K562 (cell line): ENCODE data around the gene RPH3AL. TPM values are rescaled to one million over a fixed set of nuclear protein-coding genes. Genes with fewer than 3 reads are reported as not detected.
A peak's percentile ranks its signal among the peaks of the same experiment; 100 is the strongest.

Experiments used
- ATAC-seq: fragments of 200-7000 bp; cut with Tn5 transposase; 3 replicates; pipeline ENCODE4 v1.9.1; 2020; ENCODE audit warnings: moderate library complexity
- BruUV-seq: library from RNA; stranded (reverse); fragments of 400-500 nt; replicated peaks from 2 replicates; lab custom pipeline; 2021; lab: Mats Ljungman, UMichigan
- CTCF ChIA-PET: fragments of 300-600 bp; formaldehyde crosslinking; extraction: SDS; loops from one replicate; lab custom pipeline; 2021; ENCODE audit warnings: low intra/inter-chr PET ratio; lab: Yijun Ruan, JAX
- POLR2A ChIA-PET: fragments of 300-600, 350-650 bp; sonication (Branson Sonifier 250); formaldehyde crosslinking; extraction: SDS; loops from one replicate; lab custom pipeline; 2021; ENCODE audit warnings: antibody characterized with exemption, inconsistent platforms; lab: Yijun Ruan, JAX
- DNase-seq, 4 experiments: peaks; one replicate each; pipeline versions ENCODE4 v3.0.0 to v3.0.0-alpha.2; 2011 to 2018; ENCODE audit warnings: low spot score in 3 of 4, mixed read lengths in 3 of 4; ENCODE audit errors: extremely low read depth in 1 of 4
- FAIRE-seq: peaks from 2 replicates; lab custom pipeline; 2011; peaks lifted over from hg19 to GRCh38; lab: Jason Lieb, UNC
- H2AFZ ChIP-seq: 2 replicates; pipeline ENCODE4 v1.6.0; 2011; ENCODE audit warnings: low read depth, low read length, control low read depth, inconsistent platforms
- H3K27ac ChIP-seq: fragments of 200-600 bp; 3 replicates; pipeline ENCODE4 v1.8.0; 2011; ENCODE audit warnings: low read depth, mild to moderate bottlenecking, control low read depth, inconsistent platforms, low read length, moderate library complexity, mixed read lengths; ENCODE audit errors: extremely low read depth
- H3K27me3 ChIP-seq, 2 experiments: fragments of 300-600 bp in 1 of 2; 2 replicates in 1 of 2; 3 replicates in 1 of 2; pipeline versions ENCODE4 v1.6.0 to v1.8.0; 2011; ENCODE audit warnings: inconsistent platforms in 2 of 2, low read length in 2 of 2, mild to moderate bottlenecking in 1 of 2, mixed read lengths in 1 of 2, moderate library complexity in 1 of 2; ENCODE audit not compliant: control insufficient read depth in 2 of 2, insufficient read depth in 2 of 2
- H3K36me3 ChIP-seq: fragments of 300-600 bp; 3 replicates; pipeline ENCODE4 v1.8.0; 2011; ENCODE audit warnings: mild to moderate bottlenecking, low read length, inconsistent platforms; ENCODE audit not compliant: control insufficient read depth, insufficient read depth
- H3K4me1 ChIP-seq, 2 experiments: fragments of 200-600 bp in 1 of 2; replicated peaks in 1 of 2; 2 replicates in 1 of 2; 3 replicates in 1 of 2; pipeline versions ENCODE4 v1.5.1 to v1.8.0; 2011; ENCODE audit warnings: inconsistent platforms in 2 of 2, low read length in 2 of 2, mild to moderate bottlenecking in 1 of 2, mixed read lengths in 1 of 2, moderate library complexity in 1 of 2; ENCODE audit not compliant: control insufficient read depth in 2 of 2, insufficient read depth in 2 of 2
- H3K4me2 ChIP-seq: 2 replicates; pipeline ENCODE4 v1.6.1; 2011; ENCODE audit warnings: low read length, control low read depth, inconsistent platforms, mixed read lengths; ENCODE audit not compliant: insufficient read depth
- H3K4me3 ChIP-seq: fragments of 200-600 bp; sonication (generic), shearing (Covaris generic); 2 replicates; pipeline ENCODE4 v1.5.1; 2016; ENCODE audit warnings: control low read depth, inconsistent platforms
- H3K79me2 ChIP-seq: fragments of 200-600 bp; 3 replicates; pipeline ENCODE4 v1.8.0; 2011; ENCODE audit warnings: low read length, inconsistent platforms; ENCODE audit not compliant: control insufficient read depth, insufficient read depth
- H3K9ac ChIP-seq, 2 experiments: 2 replicates each; pipeline versions ENCODE4 v1.6.0 to v1.6.1; 2011; ENCODE audit warnings: low read depth in 2 of 2, low read length in 2 of 2, control low read depth in 1 of 2, inconsistent platforms in 1 of 2, mild to moderate bottlenecking in 1 of 2, mixed read lengths in 1 of 2; ENCODE audit not compliant: insufficient read depth in 1 of 2
- H3K9me1 ChIP-seq: one replicate; pipeline ENCODE4 v1.6.0; 2011; ENCODE audit warnings: inconsistent platforms, mild to moderate bottlenecking, low read length, moderate library complexity; ENCODE audit not compliant: control insufficient read depth, insufficient read depth
- H3K9me3 ChIP-seq: replicated peaks from 2 replicates; pipeline ENCODE4 v1.5.1; 2011; ENCODE audit warnings: low read depth, low read length, inconsistent platforms; ENCODE audit not compliant: control insufficient read depth, insufficient read depth
- H4K20me1 ChIP-seq: replicated peaks from 2 replicates; pipeline ENCODE4 v1.6.1; 2011; ENCODE audit warnings: low read length, inconsistent platforms, mixed read lengths; ENCODE audit not compliant: control insufficient read depth, insufficient read depth
- CGGBP1 ChIP-seq: fragments of 250-450 bp; sonication (Bioruptor Pico); IDR thresholded peaks from 2 replicates; pipeline ENCODE4 v1.9.0; 2021; ENCODE audit warnings: mild to moderate bottlenecking
- KLF1 ChIP-seq: fragments of 450-650 bp; IDR thresholded peaks from 2 replicates; pipeline ENCODE4 v1.6.1; 2016; ENCODE audit warnings: missing genetic modification characterization, missing compliant biosample characterization
- NCOA4 ChIP-seq: fragments of 450-650 bp; IDR thresholded peaks from 2 replicates; pipeline ENCODE4 v1.6.1; 2018; ENCODE audit warnings: mild to moderate bottlenecking; ENCODE audit not compliant: partially characterized antibody
- NRF1 ChIP-seq, 2 experiments: fragments of 450-650 bp; IDR thresholded peaks in 1 of 2; conservative IDR thresholded peaks in 1 of 2; 2 replicates each; pipeline ENCODE4 v1.6.1; 2014; ENCODE audit warnings: mild to moderate bottlenecking in 2 of 2
- RBM14 ChIP-seq: fragments of 200-400 bp; formaldehyde crosslinking; IDR thresholded peaks from 2 replicates; pipeline ENCODE4 v1.6.1; 2018; ENCODE audit warnings: low read depth, mild to moderate bottlenecking, low read length, moderate library complexity, borderline replicate concordance; ENCODE audit not compliant: insufficient read depth
- SFPQ ChIP-seq: fragments of 200-400 bp; formaldehyde crosslinking; IDR thresholded peaks from 2 replicates; pipeline ENCODE4 v1.6.1; 2017; ENCODE audit warnings: mild to moderate bottlenecking, low read depth, low read length, moderate library complexity
- TAL1 ChIP-seq: fragments of 450-650 bp; IDR thresholded peaks from 2 replicates; pipeline ENCODE4 v1.6.1; 2016; ENCODE audit warnings: mild to moderate bottlenecking
- ZNF143 ChIP-seq: sonication (generic); formaldehyde crosslinking; IDR thresholded peaks from 2 replicates; pipeline ENCODE4 v1.9.0; 2022; ENCODE audit warnings: mild to moderate bottlenecking, missing genetic modification reagents
- ZNF263 ChIP-seq: sonication (generic); formaldehyde crosslinking; IDR thresholded peaks from 2 replicates; pipeline ENCODE4 v1.8.0; 2022; ENCODE audit warnings: mild to moderate bottlenecking, missing genetic modification reagents, borderline replicate concordance
- WGBS: fragments of 100-300 bp; shearing (Covaris generic); methylation state at CpG from one replicate; pipeline ENCODE4 v1.1.6; 2016; ENCODE audit warnings: low coverage, mixed read lengths; ENCODE audit not compliant: insufficient coverage; ENCODE audit errors: missing lambda C conversion rate; 5-methylcytosine and 5-hydroxymethylcytosine counted together
- in situ Hi-C: fragments of 300-500 bp; cut with MboI; formaldehyde crosslinking; loops from 4 replicates; pipeline ENCODE4 v1.15.0; 2018; ENCODE audit warnings: inconsistent platforms, mixed read lengths
- intact Hi-C: fragments of 100-400 bp; cut with micrococcal nuclease; formaldehyde crosslinking; loops from 2 replicates; pipeline ENCODE4 v1.14.2; 2022
- polyA plus RNA-seq, 8 experiments: library from polyadenylated mRNA; depleted of rRNA in 4 of 8; stranded (reverse) in 5 of 8; unstranded in 3 of 8; fragments of >200 nt; fragmentation: Nextera tagmentation in 2 of 8; fragmentation: Illumina TruSeq in 1 of 8; extraction: Ambion mirVana in 2 of 8; extraction: Trizol in 1 of 8; gene quantifications; 2 replicates each; pipeline versions ENCODE4 v1.2.1 to v1.2.3, GENCODE V29; 2011 to 2014; ENCODE audit warnings: inconsistent platforms in 1 of 8, missing spikeins in 1 of 8
- total RNA-seq, 7 experiments: library from RNA; depleted of rRNA in 6 of 7; stranded (reverse); fragments of >200 nt in 6 of 7; fragmentation: Illumina TruSeq in 2 of 7; extraction: Trizol in 2 of 7; gene quantifications; 2 replicates each; pipeline versions ENCODE4 v1.2.1 to v1.2.3, GENCODE V29; 2011 to 2021; ENCODE audit warnings: low replicate concordance in 1 of 7

The RPH3AL gene
- total and polyA plus RNA-seq, 9 of the 15 experiments (the other 6 are each of a cell fraction or from before 2014, with no cell fraction given), result 0.18 to 1.7 (median 0.39) TPM

GRCh38 chr17:320809-321385 lies 31.7 kb downstream of the RPH3AL start:
- WGBS, result 0% methylated on average over 10 of the region's 25 CpGs
- BruUV-seq, result no TSS peak
- H3K27ac ChIP-seq, result no peak overlapping the region
- DNase-seq, result no peak
- H2AFZ ChIP-seq, result no peak overlapping the region
- no peaks in the 10 kb centered on the region for H3K9me1 ChIP-seq
- no peaks in the 10 kb centered on the region for H3K9me3 ChIP-seq
- H3K4me3 ChIP-seq, result no peak overlapping the region
- in situ Hi-C loops (no loop called here), intact Hi-C loops (no loop called here)
- H4K20me1 ChIP-seq, result no peaks in the 10 kb centered on the region; the same call in 1 of the 2 replicates
- ChIA-PET POLR2A (no interaction called here), CTCF (no interaction called here)
- no peak for ATAC-seq
- no peaks in the 10 kb centered on the region for H3K79me2 ChIP-seq
- peaks cover 0 to 8% of the 10 kb centered on the region in 2 experiments; a peak in 1 of 5 replicates for H3K4me1 ChIP-seq
- TF ChIP-seq NRF1 (conservative IDR thresholded peaks at IDR 0.05 in 1 of 2, IDR thresholded peaks at IDR 0.05 in 1 of 2) (peak; percentile 48 to 65), ZNF263 (no peak)
- H3K27me3 ChIP-seq, result peaks cover 0 to 44% of the 10 kb centered on the region in 2 experiments; a peak in 4 of 5 replicates
- H3K36me3 ChIP-seq, result no peaks in the 10 kb centered on the region
- FAIRE-seq, result no peak
- no peak overlapping the region for H3K4me2 ChIP-seq
- H3K9ac ChIP-seq, result no peak overlapping the region

GRCh38 chr17:320139-320538 lies 32.5 kb downstream of the RPH3AL start:
- DNase-seq, result no peak
- H3K27ac ChIP-seq, result no peak overlapping the region
- H4K20me1 ChIP-seq, result no peaks in the 10 kb centered on the region; the same call in 1 of the 2 replicates
- H3K4me3 ChIP-seq, result no peak overlapping the region
- no peak for FAIRE-seq
- H3K9me1 ChIP-seq, result no peaks in the 10 kb centered on the region
- H3K79me2 ChIP-seq, result no peaks in the 10 kb centered on the region
- WGBS, result no CpG with 5 or more reads among the region's 9 CpGs
- H3K4me1 ChIP-seq, result peaks cover 0 to 8% of the 10 kb centered on the region in 2 experiments; a peak in 1 of 5 replicates
- H3K4me2 ChIP-seq, result no peak overlapping the region
- H3K9ac ChIP-seq, result no peak overlapping the region
- no peaks in the 10 kb centered on the region for H3K36me3 ChIP-seq
- intact Hi-C loops, result no loop called here
- TF ChIP-seq RBM14 (no peak), NCOA4 (no peak), CGGBP1 (no peak), ZNF143 (CRISPR knock-in tag) (no peak), SFPQ (no peak), TAL1 (no peak), KLF1 (tag) (no peak)
- TF ChIP-seq, all 486 proteins: peak for 0
- in situ Hi-C loops, result no loop called here
- no peak for ATAC-seq
- ChIA-PET POLR2A (no interaction called here), CTCF (no interaction called here)
- H2AFZ ChIP-seq, result no peak overlapping the region
- no TSS peak for BruUV-seq
- H3K9me3 ChIP-seq, result no peaks in the 10 kb centered on the region
- H3K27me3 ChIP-seq, result peaks cover 0 to 37% of the 10 kb centered on the region in 2 experiments; a peak in 4 of 5 replicates
